ENCODE measurements around the gene WWC2.

The WWC2 gene

GRCh38 chr4:183299464-183299863 is 200.4 kb downstream of the WWC2 start:
- no peak overlapping the region for H3K4me3 ChIP-seq (ENCODE audit: low read depth, low read length)
- no peak for TF ChIP-seq CTCF (IDR thresholded peaks at IDR 0.05; ENCODE audit: borderline replicate concordance, insufficient read depth, low read depth, low read length)

GRCh38 chr4:183300070-183300469 is 201.0 kb downstream of the WWC2 start:
- H3K4me3 ChIP-seq (ENCODE audit: low read depth, low read length) = no peak overlapping the region
- TF ChIP-seq CTCF (IDR thresholded peaks at IDR 0.05; ENCODE audit: borderline replicate concordance, insufficient read depth, low read depth, low read length) = no peak

- TF ChIP-seq CTCF (IDR thresholded peaks at IDR 0.05; ENCODE audit: borderline replicate concordance, insufficient read depth, low read depth, low read length) = no peak
- no peak overlapping the region for H3K4me3 ChIP-seq (ENCODE audit: low read depth, low read length)
These were observed 201.6 kb downstream of the WWC2 start for GRCh38 chr4:183300655-183301054.

- no peak for TF ChIP-seq CTCF (IDR thresholded peaks at IDR 0.05; ENCODE audit: borderline replicate concordance, insufficient read depth, low read depth, low read length)
These were observed 204.2 kb downstream of the WWC2 start for GRCh38 chr4:183303301-183303700.

GRCh38 chr4:183304067-183304466 is 205.0 kb downstream of the WWC2 start:
- TF ChIP-seq CTCF (IDR thresholded peaks at IDR 0.05; ENCODE audit: borderline replicate concordance, insufficient read depth, low read depth, low read length) = no peak

More at GRCh38 chr4:183303301-183303700, 204.2 kb downstream of the WWC2 start:
- no peak overlapping the region for H3K4me3 ChIP-seq (ENCODE audit: low read depth, low read length)

GRCh38 chr4:183304538-183304937 is 205.5 kb downstream of the WWC2 start:
- TF ChIP-seq CTCF (IDR thresholded peaks at IDR 0.05; ENCODE audit: borderline replicate concordance, insufficient read depth, low read depth, low read length) = no peak
- no peak overlapping the region for H3K4me3 ChIP-seq (ENCODE audit: low read depth, low read length)

More at GRCh38 chr4:183304067-183304466, 205.0 kb downstream of the WWC2 start:
- no peak overlapping the region for H3K4me3 ChIP-seq (ENCODE audit: low read depth, low read length)

GRCh38 chr4:183306811-183307210 is 207.8 kb downstream of the WWC2 start:
- TF ChIP-seq CTCF (IDR thresholded peaks at IDR 0.05; ENCODE audit: borderline replicate concordance, insufficient read depth, low read depth, low read length) = no peak

More at GRCh38 chr4:183306811-183307210, 207.8 kb downstream of the WWC2 start:
- H3K4me3 ChIP-seq (ENCODE audit: low read depth, low read length) = no peak overlapping the region

All from GM12875 (cell line).